A673 (cell line): ENCODE results near the gene SPIC. TPM values are rescaled to one million over a fixed set of nuclear protein-coding genes. Genes with fewer than 3 reads are reported as not detected.
"Not testable (repeated sequence)": the region's sequence is repeated elsewhere in the genome, so short reads cannot be mapped to it uniquely, and the experiment has no call there.

ENCODE experiments used
- BruUV-seq: library from RNA; stranded (reverse); fragments of 400-500 nt; replicated peaks from 2 replicates; lab custom pipeline; 2021; lab: Mats Ljungman, UMichigan
- CTCF ChIA-PET: fragments of 300-600 bp; sonication (Branson Sonifier 250); formaldehyde crosslinking; loops from one replicate; lab custom pipeline; 2022; ENCODE audit warnings: antibody characterized with exemption; lab: Charles Lee
- POLR2A ChIA-PET: fragments of 300-600 bp; sonication (Branson Sonifier 250); formaldehyde crosslinking; loops from one replicate; lab custom pipeline; 2022; ENCODE audit warnings: antibody characterized with exemption; ENCODE audit not compliant: low non-redundant PET; lab: Charles Lee
- DNase-seq: peaks from one replicate; pipeline ENCODE4 v3.0.0-alpha.2; 2015; ENCODE audit warnings: low spot score
- H3K27ac ChIP-seq: fragments of 200-600 bp; sonication (generic); 2 replicates; pipeline ENCODE4 v1.5.1; 2016; ENCODE audit warnings: mixed run types, low read depth, mild to moderate bottlenecking, mixed read lengths, antibody characterized with exemption, low read length; ENCODE audit not compliant: poor library complexity, severe bottlenecking
- H3K27me3 ChIP-seq: fragments of 200-600 bp; sonication (generic); replicated peaks from 2 replicates; pipeline ENCODE4 v1.6.1; 2017; ENCODE audit warnings: mixed run types, low read depth, mild to moderate bottlenecking, mixed read lengths, antibody characterized with exemption, low read length; ENCODE audit not compliant: insufficient read depth, poor library complexity
- H3K36me3 ChIP-seq: fragments of 200-600 bp; sonication (generic); 2 replicates; pipeline ENCODE4 v1.6.1; 2016; ENCODE audit warnings: mixed run types, mild to moderate bottlenecking, mixed read lengths, antibody characterized with exemption, low read length; ENCODE audit not compliant: insufficient read depth, poor library complexity, severe bottlenecking
- H3K4me1 ChIP-seq: fragments of 200-600 bp; sonication (generic); 2 replicates; pipeline ENCODE4 v1.6.1; 2017; ENCODE audit warnings: mixed run types, mild to moderate bottlenecking, mixed read lengths, antibody characterized with exemption, low read length; ENCODE audit not compliant: insufficient read depth, poor library complexity, severe bottlenecking
- H3K4me3 ChIP-seq: fragments of 200-600 bp; sonication (generic); 2 replicates; pipeline ENCODE4 v1.5.1; 2016; ENCODE audit warnings: low read depth, mixed run types, mild to moderate bottlenecking, mixed read lengths, low read length; ENCODE audit not compliant: poor library complexity, severe bottlenecking
- H3K9me3 ChIP-seq: fragments of 200-600 bp; sonication (generic); 2 replicates; pipeline ENCODE4 v1.6.1; 2016; ENCODE audit warnings: mixed run types, low read depth, mild to moderate bottlenecking, mixed read lengths, antibody characterized with exemption, low read length; ENCODE audit not compliant: poor library complexity, severe bottlenecking
- CTCF ChIP-seq: fragments of 300-800, 200-600 bp; sonication (generic); conservative IDR thresholded peaks from 2 replicates; pipeline ENCODE4 v1.5.1; 2017; ENCODE audit warnings: low read depth, mild to moderate bottlenecking, antibody characterized with exemption, low read length, moderate library complexity, mixed read lengths
- EZH2 ChIP-seq: fragments of 200-600 bp; sonication (generic); IDR thresholded peaks from 2 replicates; pipeline ENCODE4 v1.6.1; 2017; ENCODE audit warnings: borderline replicate concordance, low read depth, mild to moderate bottlenecking, mixed read lengths, antibody characterized with exemption, low read length; ENCODE audit not compliant: poor library complexity, severe bottlenecking
- intact Hi-C: fragments of 100-400 bp; cut with micrococcal nuclease; formaldehyde crosslinking; loops from one replicate; pipeline ENCODE4 v1.10.0; 2022; ENCODE audit not compliant: unreplicated experiment
- total RNA-seq: library from RNA; stranded (reverse); gene quantifications from 2 replicates; pipeline ENCODE4 v1.2.3, GENCODE V29; 2021

SPIC gene
- total RNA-seq, 1 experiment from 2014 or later, result not detected

GRCh38 chr12:101459642-101460346 is 15.3 kb upstream of the SPIC start:
- Histone ChIP-seq H3K36me3 (no peaks in the 10 kb centered on the region), H3K4me3 (no peak overlapping the region), H3K27ac (no peak overlapping the region), H3K27me3 (no peaks in the 10 kb centered on the region), H3K4me1 (no peaks in the 10 kb centered on the region), H3K9me3 (no peaks in the 10 kb centered on the region)
- POLR2A ChIA-PET, result no interaction called here
- intact Hi-C loops, result no loop called here
- TF ChIP-seq EZH2, result no peak
- TF ChIP-seq CTCF, result no peak
- no TSS peak for BruUV-seq
- no peak for DNase-seq
- CTCF ChIA-PET, result no interaction called here

GRCh38 chr12:101468948-101469347 is 6.2 kb upstream of the SPIC start:
- intact Hi-C loops, result no loop called here
- BruUV-seq, result no TSS peak
- CTCF ChIA-PET, result no interaction called here
- no peaks in the 10 kb centered on the region for H3K9me3 ChIP-seq
- TF ChIP-seq CTCF (no peak), EZH2 (no peak)
- no peaks in the 10 kb centered on the region for H3K36me3 ChIP-seq
- H3K27me3 ChIP-seq, result no peaks in the 10 kb centered on the region
- no peaks in the 10 kb centered on the region for H3K4me1 ChIP-seq
- H3K4me3 ChIP-seq, result no peak overlapping the region
- H3K27ac ChIP-seq, result no peak overlapping the region
- POLR2A ChIA-PET, result no interaction called here
- DNase-seq, result no peak

GRCh38 chr12:101470939-101471338 is 4.2 kb upstream of the SPIC start:
- no TSS peak for BruUV-seq
- Histone ChIP-seq H3K4me3 (no peak overlapping the region), H3K9me3 (no peaks in the 10 kb centered on the region), H3K27me3 (no peaks in the 10 kb centered on the region), H3K36me3 (no peaks in the 10 kb centered on the region), H3K4me1 (no peaks in the 10 kb centered on the region), H3K27ac (no peak overlapping the region)
- POLR2A ChIA-PET, result no interaction called here
- TF ChIP-seq CTCF (no peak), EZH2 (no peak)
- intact Hi-C loops, result no loop called here
- DNase-seq, result no peak
- CTCF ChIA-PET, result no interaction called here

- H3K27ac ChIP-seq, BruUV-seq, H3K9me3 ChIP-seq, H3K4me3 ChIP-seq, POLR2A ChIA-PET, H3K27me3 ChIP-seq, H3K36me3 ChIP-seq, intact Hi-C loops, DNase-seq, H3K4me1 ChIP-seq: not testable (repeated sequence)
- CTCF ChIA-PET, result interaction anchor here (0.7 kb wide), 1 partner anchor 41 kb away, joined by 9 read pairs; no protein-coding TSS in a partner anchor
These were observed 3.3 kb upstream of the SPIC start for GRCh38 chr12:101471878-101472277.
